Sigmoid colon (tissue), 7 donors: ENCODE results near the gene PLEKHA6. TPM values are rescaled to one million over a fixed set of nuclear protein-coding genes. Genes with fewer than 3 reads are reported as not detected.
A peak's percentile ranks its signal among the peaks of the same experiment; 100 is the strongest.

Experiments
- DNase-seq: peaks from one replicate; pipeline ENCODE4 v3.0.0-alpha.2; 2019
- H3K27ac ChIP-seq, 4 donors: fragments of 200-600 bp; sonication (generic); one replicate each; pipeline ENCODE4 v1.5.1; 2016 to 2019; ENCODE audit warnings: mild to moderate bottlenecking in 1 of 4
- H3K27me3 ChIP-seq, 3 donors: fragments of 200-600 bp; sonication (generic); one replicate each; pipeline ENCODE4 v1.5.1; 2019; ENCODE audit warnings: mild to moderate bottlenecking in 1 of 3
- H3K36me3 ChIP-seq, 4 donors: fragments of 200-600 bp; sonication (generic); one replicate each; pipeline ENCODE4 v1.5.1; 2016 to 2019
- H3K4me1 ChIP-seq, 4 donors: fragments of 200-600 bp; sonication (generic); one replicate each; pipeline ENCODE4 v1.5.1; 2017 to 2019
- H3K4me3 ChIP-seq, 4 donors: fragments of 200-600 bp; sonication (generic); one replicate each; pipeline ENCODE4 v1.5.1; 2017 to 2019; ENCODE audit warnings: mild to moderate bottlenecking in 2 of 4, moderate library complexity in 1 of 4
- H3K9me3 ChIP-seq, 4 donors: fragments of 200-600 bp in 3 of 4; sonication (generic) in 3 of 4; one replicate each; pipeline versions ENCODE4 v1.5.1 to v1.6.1; 2013 to 2019
- CTCF ChIP-seq, 4 experiments: fragments of 450-650 bp in 3 of 4; fragments of 200-600 bp in 1 of 4; IDR thresholded peaks; one replicate each; pipeline ENCODE4 v1.5.1; 2016 to 2019; ENCODE audit warnings: antibody characterized with exemption in 4 of 4, mild to moderate bottlenecking in 3 of 4, moderate library complexity in 2 of 4
- EP300 ChIP-seq, 4 donors: sonication (generic); formaldehyde crosslinking; IDR thresholded peaks; one replicate each; pipeline ENCODE4 v1.6.1; 2017; ENCODE audit warnings: antibody characterized with exemption in 4 of 4
- POLR2A ChIP-seq, 2 donors: fragments of 450-650 bp; IDR thresholded peaks; one replicate each; pipeline ENCODE4 v1.6.1; 2016; ENCODE audit warnings: antibody characterized with exemption in 2 of 2, mild to moderate bottlenecking in 2 of 2, moderate library complexity in 2 of 2
- POLR2AphosphoS5 ChIP-seq, 4 donors: sonication (generic); formaldehyde crosslinking; IDR thresholded peaks; one replicate each; pipeline ENCODE4 v1.6.1; 2017; ENCODE audit warnings: antibody characterized with exemption in 4 of 4
- WGBS, 2 donors: extraction: QIAGEN DNeasy Blood & Tissue Kit; methylation state at CpG; one replicate each; pipeline ENCODE4 v1.1.7; 2013; 5-methylcytosine and 5-hydroxymethylcytosine counted together
- intact Hi-C: fragments of 100-400 bp; cut with DNase I; formaldehyde crosslinking; loops from one replicate; pipeline ENCODE4 v1.15.1; 2023
- polyA plus RNA-seq, 3 donors: library from polyadenylated mRNA; stranded (reverse); fragments of 200-250 nt; gene quantifications; one replicate each; pipeline ENCODE4 v1.2.3, GENCODE V29; 2013
- total RNA-seq, 4 donors: library from RNA; depleted of rRNA; stranded (reverse); fragments of >200 nt; gene quantifications; one replicate each; pipeline ENCODE4 v1.1.0, GENCODE V29; 2016
- donor health status: healthy with polysubstance abuse.
- donor health status: Bipolar disorder and iron deficiency.
- donor health status: healthy.

Gene PLEKHA6
- total and polyA plus RNA-seq, 7 donors, result 5.6 to 58.7 (median 15.0) TPM

- DNase-seq, result no peak
- Histone ChIP-seq H3K27ac (peak overlapping the region in 1 of 4 donors; percentile 6), H3K4me1 (peaks cover 0 to 32% (median 14%) of the 10 kb centered on the region in 4 donors), H3K4me3 (no peak overlapping the region), H3K36me3 (no peaks in the 10 kb centered on the region), H3K9me3 (no peaks in the 10 kb centered on the region), H3K27me3 (peaks cover 0 to 14% (median 0%) of the 10 kb centered on the region in 3 donors)
- intact Hi-C loops, result no loop called here
- 24 to 52% methylated on average over 4 of the region's 4 CpGs for whole genome bisulfite sequencing, 2 donors
- no peak for TF ChIP-seq CTCF (IDR thresholded peaks at IDR 0.05)
- no peak for TF ChIP-seq POLR2AphosphoS5 (IDR thresholded peaks at IDR 0.05)
- TF ChIP-seq EP300 (IDR thresholded peaks at IDR 0.05), result no peak
- no peak for TF ChIP-seq POLR2A (IDR thresholded peaks at IDR 0.05)
These were observed 70.4 kb downstream of the PLEKHA6 start for GRCh38 chr1:204289280-204289679.

- Histone ChIP-seq H3K27ac (peak overlapping the region; percentile 43 to 65 (median 54)), H3K27me3 (peaks cover 0 to 14% (median 0%) of the 10 kb centered on the region in 3 donors), H3K4me1 (peaks cover 0 to 34% (median 14%) of the 10 kb centered on the region in 4 donors), H3K9me3 (no peaks in the 10 kb centered on the region), H3K36me3 (no peaks in the 10 kb centered on the region), H3K4me3 (no peak overlapping the region)
- intact Hi-C loops, result no loop called here
- peak; percentile 87 for DNase-seq
- no peak for TF ChIP-seq POLR2AphosphoS5 (IDR thresholded peaks at IDR 0.05)
- TF ChIP-seq POLR2A (IDR thresholded peaks at IDR 0.05), result no peak
- TF ChIP-seq EP300 (IDR thresholded peaks at IDR 0.05), result no peak
- TF ChIP-seq CTCF (IDR thresholded peaks at IDR 0.05), result no peak
- 49 to 70% methylated on average over 8 of the region's 8 CpGs for WGBS, 2 donors
These were observed 71.6 kb downstream of the PLEKHA6 start for GRCh38 chr1:204288021-204288588.

GRCh38 chr1:204287466-204287891 lies 72.2 kb downstream of the PLEKHA6 start:
- H3K36me3 ChIP-seq, result no peaks in the 10 kb centered on the region
- WGBS, 2 donors, result 66 to 80% methylated on average over 8 of the region's 8 CpGs
- peaks cover 0 to 16% (median 0%) of the 10 kb centered on the region in 3 donors for H3K27me3 ChIP-seq
- peak overlapping the region; percentile 43 to 65 (median 54) for H3K27ac ChIP-seq
- no peak for TF ChIP-seq EP300 (IDR thresholded peaks at IDR 0.05)
- TF ChIP-seq POLR2A (IDR thresholded peaks at IDR 0.05), result no peak
- no peak for TF ChIP-seq CTCF (IDR thresholded peaks at IDR 0.05)
- no peak for TF ChIP-seq POLR2AphosphoS5 (IDR thresholded peaks at IDR 0.05)
- no peak for DNase-seq
- intact Hi-C loops, result no loop called here
- no peak overlapping the region for H3K4me3 ChIP-seq
- H3K9me3 ChIP-seq, result no peaks in the 10 kb centered on the region
- H3K4me1 ChIP-seq, result peaks cover 0 to 33% (median 14%) of the 10 kb centered on the region in 4 donors

GRCh38 chr1:204286831-204287421 lies 72.8 kb downstream of the PLEKHA6 start:
- WGBS, 2 donors, result 11 to 19% methylated on average over 8 of the region's 8 CpGs
- H3K4me3 ChIP-seq, result peak overlapping the region in 2 of 4 donors; percentile 13 to 19
- H3K9me3 ChIP-seq, result no peaks in the 10 kb centered on the region
- peaks cover 0 to 36% (median 14%) of the 10 kb centered on the region in 4 donors for H3K4me1 ChIP-seq
- intact Hi-C loops, result no loop called here
- H3K27ac ChIP-seq, result peak overlapping the region; percentile 43 to 65 (median 54)
- H3K36me3 ChIP-seq, result no peaks in the 10 kb centered on the region
- H3K27me3 ChIP-seq, result peaks cover 0 to 18% (median 0%) of the 10 kb centered on the region in 3 donors
- TF ChIP-seq POLR2AphosphoS5 (IDR thresholded peaks at IDR 0.05) (no peak), POLR2A (IDR thresholded peaks at IDR 0.05) (no peak), EP300 (IDR thresholded peaks at IDR 0.05) (no peak), CTCF (IDR thresholded peaks at IDR 0.05) (no peak)
- no peak for DNase-seq
